SU-DHL-6 (cell line): ENCODE measurements around the gene ABCC8.

Source experiments
- EZH2phosphoT487 ChIP-seq: fragments of 200-600 bp; sonication (generic), shearing (Covaris generic); conservative IDR thresholded peaks from 2 replicates; pipeline ENCODE4 v1.6.1; 2018; ENCODE audit warnings: mild to moderate bottlenecking, antibody characterized with exemption, low read length, moderate library complexity, mixed read lengths
- TF ChIP-seq, protein P1 (sequence below): fragments of 200-600 bp; sonication (generic); IDR thresholded peaks from one replicate; pipeline ENCODE4 v1.5.1; 2017; ENCODE audit warnings: antibody characterized with exemption, mild to moderate bottlenecking, low read length, moderate library complexity; ENCODE audit not compliant: insufficient read depth, poor library complexity, severe bottlenecking

DNA sequence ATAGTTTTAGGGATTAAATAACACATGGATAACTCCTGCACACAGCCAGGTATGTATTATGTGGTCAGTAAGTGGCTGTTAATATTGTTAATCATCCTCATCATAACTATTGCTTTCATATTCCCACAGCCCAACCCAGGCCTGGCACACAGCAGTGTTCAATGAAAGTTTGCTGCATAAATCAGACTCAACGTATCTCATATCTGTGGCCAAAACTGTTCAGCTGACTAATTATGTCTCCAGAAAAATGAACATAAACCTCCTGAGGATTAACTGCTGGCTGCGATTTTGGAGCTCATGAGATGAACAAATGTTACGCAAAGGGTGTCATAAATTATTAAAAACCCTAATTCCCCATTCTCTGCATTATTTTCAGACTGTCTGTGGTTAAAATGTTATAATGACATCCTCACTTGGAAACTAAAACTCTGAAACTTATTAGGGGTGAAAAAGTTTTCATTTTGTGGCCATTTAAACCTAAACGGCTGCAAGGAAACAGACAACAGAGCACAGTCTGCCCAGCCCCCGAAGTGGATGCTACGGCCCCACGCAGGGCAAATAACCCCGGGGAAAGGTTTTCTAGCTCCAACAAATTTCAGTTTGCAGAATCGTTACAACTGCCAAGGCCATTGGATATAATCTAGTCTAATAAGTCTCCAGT lies 17.3 kb downstream of the ABCC8 start:
- TF ChIP-seq, protein P1, sequence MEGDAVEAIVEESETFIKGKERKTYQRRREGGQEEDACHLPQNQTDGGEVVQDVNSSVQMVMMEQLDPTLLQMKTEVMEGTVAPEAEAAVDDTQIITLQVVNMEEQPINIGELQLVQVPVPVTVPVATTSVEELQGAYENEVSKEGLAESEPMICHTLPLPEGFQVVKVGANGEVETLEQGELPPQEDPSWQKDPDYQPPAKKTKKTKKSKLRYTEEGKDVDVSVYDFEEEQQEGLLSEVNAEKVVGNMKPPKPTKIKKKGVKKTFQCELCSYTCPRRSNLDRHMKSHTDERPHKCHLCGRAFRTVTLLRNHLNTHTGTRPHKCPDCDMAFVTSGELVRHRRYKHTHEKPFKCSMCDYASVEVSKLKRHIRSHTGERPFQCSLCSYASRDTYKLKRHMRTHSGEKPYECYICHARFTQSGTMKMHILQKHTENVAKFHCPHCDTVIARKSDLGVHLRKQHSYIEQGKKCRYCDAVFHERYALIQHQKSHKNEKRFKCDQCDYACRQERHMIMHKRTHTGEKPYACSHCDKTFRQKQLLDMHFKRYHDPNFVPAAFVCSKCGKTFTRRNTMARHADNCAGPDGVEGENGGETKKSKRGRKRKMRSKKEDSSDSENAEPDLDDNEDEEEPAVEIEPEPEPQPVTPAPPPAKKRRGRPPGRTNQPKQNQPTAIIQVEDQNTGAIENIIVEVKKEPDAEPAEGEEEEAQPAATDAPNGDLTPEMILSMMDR: no peak
- TF ChIP-seq EZH2phosphoT487: no peak
